A673 (cell line): Measurements from ENCODE around the gene UNC50. TPM values are rescaled to one million over a fixed set of nuclear protein-coding genes. Genes with fewer than 3 reads are reported as not detected.

Experiments used
- BruUV-seq: library from RNA; stranded (reverse); fragments of 400-500 nt; replicated peaks from 2 replicates; lab custom pipeline; 2021; lab: Mats Ljungman, UMichigan
- CTCF ChIA-PET: fragments of 300-600 bp; sonication (Branson Sonifier 250); formaldehyde crosslinking; loops from one replicate; lab custom pipeline; 2022; ENCODE audit warnings: antibody characterized with exemption; lab: Charles Lee
- POLR2A ChIA-PET: fragments of 300-600 bp; sonication (Branson Sonifier 250); formaldehyde crosslinking; loops from one replicate; lab custom pipeline; 2022; ENCODE audit warnings: antibody characterized with exemption; ENCODE audit not compliant: low non-redundant PET; lab: Charles Lee
- DNase-seq: peaks from one replicate; pipeline ENCODE4 v3.0.0-alpha.2; 2015; ENCODE audit warnings: low spot score
- H3K27ac ChIP-seq: fragments of 200-600 bp; sonication (generic); 2 replicates; pipeline ENCODE4 v1.5.1; 2016; ENCODE audit warnings: mixed run types, low read depth, mild to moderate bottlenecking, mixed read lengths, antibody characterized with exemption, low read length; ENCODE audit not compliant: poor library complexity, severe bottlenecking
- H3K27me3 ChIP-seq: fragments of 200-600 bp; sonication (generic); replicated peaks from 2 replicates; pipeline ENCODE4 v1.6.1; 2017; ENCODE audit warnings: mixed run types, low read depth, mild to moderate bottlenecking, mixed read lengths, antibody characterized with exemption, low read length; ENCODE audit not compliant: insufficient read depth, poor library complexity
- H3K36me3 ChIP-seq: fragments of 200-600 bp; sonication (generic); 2 replicates; pipeline ENCODE4 v1.6.1; 2016; ENCODE audit warnings: mixed run types, mild to moderate bottlenecking, mixed read lengths, antibody characterized with exemption, low read length; ENCODE audit not compliant: insufficient read depth, poor library complexity, severe bottlenecking
- H3K4me1 ChIP-seq: fragments of 200-600 bp; sonication (generic); 2 replicates; pipeline ENCODE4 v1.6.1; 2017; ENCODE audit warnings: mixed run types, mild to moderate bottlenecking, mixed read lengths, antibody characterized with exemption, low read length; ENCODE audit not compliant: insufficient read depth, poor library complexity, severe bottlenecking
- H3K4me3 ChIP-seq: fragments of 200-600 bp; sonication (generic); 2 replicates; pipeline ENCODE4 v1.5.1; 2016; ENCODE audit warnings: low read depth, mixed run types, mild to moderate bottlenecking, mixed read lengths, low read length; ENCODE audit not compliant: poor library complexity, severe bottlenecking
- H3K9me3 ChIP-seq: fragments of 200-600 bp; sonication (generic); 2 replicates; pipeline ENCODE4 v1.6.1; 2016; ENCODE audit warnings: mixed run types, low read depth, mild to moderate bottlenecking, mixed read lengths, antibody characterized with exemption, low read length; ENCODE audit not compliant: poor library complexity, severe bottlenecking
- CTCF ChIP-seq: fragments of 300-800, 200-600 bp; sonication (generic); conservative IDR thresholded peaks from 2 replicates; pipeline ENCODE4 v1.5.1; 2017; ENCODE audit warnings: low read depth, mild to moderate bottlenecking, antibody characterized with exemption, low read length, moderate library complexity, mixed read lengths
- EZH2 ChIP-seq: fragments of 200-600 bp; sonication (generic); IDR thresholded peaks from 2 replicates; pipeline ENCODE4 v1.6.1; 2017; ENCODE audit warnings: borderline replicate concordance, low read depth, mild to moderate bottlenecking, mixed read lengths, antibody characterized with exemption, low read length; ENCODE audit not compliant: poor library complexity, severe bottlenecking
- intact Hi-C: fragments of 100-400 bp; cut with micrococcal nuclease; formaldehyde crosslinking; loops from one replicate; pipeline ENCODE4 v1.10.0; 2022; ENCODE audit not compliant: unreplicated experiment
- total RNA-seq: library from RNA; stranded (reverse); gene quantifications from 2 replicates; pipeline ENCODE4 v1.2.3, GENCODE V29; 2021

The UNC50 gene
- total RNA-seq, 1 experiment from 2014 or later: 32.5 TPM

DNA sequence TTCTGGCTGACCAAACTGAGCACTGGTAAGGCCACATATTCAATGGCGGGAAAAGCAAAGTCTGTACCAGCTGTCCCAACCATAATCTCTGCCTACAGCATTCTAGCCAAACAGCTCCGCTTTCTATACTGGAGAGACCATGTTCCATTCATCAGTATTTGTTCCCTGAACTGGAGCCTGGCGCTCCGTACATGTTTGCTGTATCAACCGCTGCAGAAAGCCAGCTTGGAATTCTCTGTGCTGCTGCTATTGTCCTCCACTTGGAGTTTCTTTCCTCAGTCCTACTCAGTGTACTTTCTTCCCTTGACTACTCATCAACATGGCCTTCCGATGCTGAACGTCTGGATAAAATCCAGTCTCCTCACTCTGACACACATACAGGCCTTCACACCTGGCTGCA, 2.0 kb upstream of the UNC50 start:
- intact Hi-C loops: no loop called here

DNA sequence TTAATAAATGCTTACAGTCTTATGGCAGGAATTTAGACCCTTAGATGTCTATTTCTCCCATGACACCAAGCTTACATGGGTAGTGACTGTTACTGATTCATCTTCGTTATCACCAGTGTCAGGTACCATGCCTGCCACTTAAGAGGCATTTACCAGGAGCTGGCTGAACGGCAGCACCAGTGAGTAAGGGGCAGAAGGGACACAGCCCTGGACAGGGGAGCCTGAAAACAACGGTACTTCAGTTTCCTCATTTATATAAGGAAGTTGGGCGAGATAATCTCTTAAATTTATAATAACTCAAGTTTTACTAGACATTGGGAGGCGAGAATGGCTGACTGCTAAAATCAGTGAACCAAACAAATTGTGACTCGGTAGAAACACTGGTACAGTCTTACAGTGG, 1.3 kb upstream of the UNC50 start:
- ChIA-PET POLR2A (no interaction called here), CTCF (no interaction called here)
- Histone ChIP-seq H3K27ac (peak overlapping the region; percentile 94), H3K4me3 (peak overlapping the region; percentile 79), H3K36me3 (peaks cover 33% of the 10 kb centered on the region), H3K27me3 (no peaks in the 10 kb centered on the region), H3K9me3 (no peaks in the 10 kb centered on the region), H3K4me1 (peaks cover 23% of the 10 kb centered on the region)
- DNase-seq: no peak
- intact Hi-C loops: no loop called here
- no peak for TF ChIP-seq EZH2
- no peak for TF ChIP-seq CTCF
- BruUV-seq: no TSS peak

More for the DNA sequence above, 2.0 kb upstream of the UNC50 start:
- H3K36me3 ChIP-seq: peaks cover 35% of the 10 kb centered on the region
- CTCF ChIA-PET: no interaction called here
- H3K9me3 ChIP-seq: no peaks in the 10 kb centered on the region
- H3K4me1 ChIP-seq: peaks cover 23% of the 10 kb centered on the region
- H3K27ac ChIP-seq: no peak overlapping the region
- no TSS peak for BruUV-seq
- POLR2A ChIA-PET: no interaction called here
- no peaks in the 10 kb centered on the region for H3K27me3 ChIP-seq
- TF ChIP-seq EZH2: no peak
- no peak for TF ChIP-seq CTCF
- H3K4me3 ChIP-seq: no peak overlapping the region
- no peak for DNase-seq

DNA sequence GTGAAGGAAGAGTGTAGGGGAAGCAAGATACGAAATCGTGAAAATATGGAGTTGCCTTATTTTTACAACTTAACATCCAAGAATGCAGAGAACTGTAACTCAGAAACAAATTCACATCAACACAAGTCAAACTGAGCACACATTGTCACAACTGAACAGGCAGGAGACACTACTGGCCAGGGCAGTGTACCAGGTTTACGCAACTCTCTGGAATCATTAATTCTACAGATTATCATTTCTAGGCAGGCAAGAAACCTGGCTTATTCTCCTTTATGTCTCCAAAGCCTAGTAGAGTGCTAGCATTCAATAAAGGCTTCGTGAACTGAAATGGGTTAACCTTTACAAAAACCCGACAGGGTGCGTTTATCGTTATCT, 661 bp upstream of the UNC50 start:
- BruUV-seq: no TSS peak
- peaks cover 23% of the 10 kb centered on the region for H3K4me1 ChIP-seq
- peak overlapping the region; percentile 94 for H3K27ac ChIP-seq
- ChIA-PET CTCF (no interaction called here), POLR2A (no interaction called here)
- DNase-seq: no peak
- intact Hi-C loops: no loop called here
- no peaks in the 10 kb centered on the region for H3K27me3 ChIP-seq
- TF ChIP-seq EZH2: no peak
- no peak for TF ChIP-seq CTCF
- peaks cover 31% of the 10 kb centered on the region for H3K36me3 ChIP-seq
- H3K9me3 ChIP-seq: no peaks in the 10 kb centered on the region
- peak overlapping the region; percentile 79 for H3K4me3 ChIP-seq
